ENCODE results near the gene RAP1GAP2.
"Not testable (repeated sequence)": the region's sequence is repeated elsewhere in the genome, so short reads cannot be mapped to it uniquely, and the experiment has no call there.

The RAP1GAP2 gene

DNA sequence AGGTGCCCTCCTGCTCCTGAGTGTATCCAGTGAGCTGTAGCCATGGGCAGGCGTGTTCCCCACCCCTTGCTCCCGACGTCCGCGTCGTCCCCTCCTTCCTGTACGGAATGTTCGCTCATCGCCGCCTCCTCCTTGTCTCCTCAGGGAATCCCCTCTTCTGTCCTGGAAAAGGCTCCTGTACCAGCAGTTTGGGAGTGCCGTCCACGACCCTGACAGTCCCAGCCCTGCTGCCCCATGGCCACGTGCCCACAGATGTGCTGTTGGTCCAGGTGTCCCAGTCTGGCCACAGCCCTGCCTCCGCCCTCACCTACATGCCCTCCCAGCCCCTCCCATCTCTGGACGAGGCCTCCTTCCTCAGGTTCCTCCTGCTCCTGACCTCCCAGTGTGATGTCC, 237.0 kb downstream of the RAP1GAP2 start:
- in situ Hi-C loops (cut with MboI; ENCODE audit: low sequenced_read_pairs), result no loop called here

DNA sequence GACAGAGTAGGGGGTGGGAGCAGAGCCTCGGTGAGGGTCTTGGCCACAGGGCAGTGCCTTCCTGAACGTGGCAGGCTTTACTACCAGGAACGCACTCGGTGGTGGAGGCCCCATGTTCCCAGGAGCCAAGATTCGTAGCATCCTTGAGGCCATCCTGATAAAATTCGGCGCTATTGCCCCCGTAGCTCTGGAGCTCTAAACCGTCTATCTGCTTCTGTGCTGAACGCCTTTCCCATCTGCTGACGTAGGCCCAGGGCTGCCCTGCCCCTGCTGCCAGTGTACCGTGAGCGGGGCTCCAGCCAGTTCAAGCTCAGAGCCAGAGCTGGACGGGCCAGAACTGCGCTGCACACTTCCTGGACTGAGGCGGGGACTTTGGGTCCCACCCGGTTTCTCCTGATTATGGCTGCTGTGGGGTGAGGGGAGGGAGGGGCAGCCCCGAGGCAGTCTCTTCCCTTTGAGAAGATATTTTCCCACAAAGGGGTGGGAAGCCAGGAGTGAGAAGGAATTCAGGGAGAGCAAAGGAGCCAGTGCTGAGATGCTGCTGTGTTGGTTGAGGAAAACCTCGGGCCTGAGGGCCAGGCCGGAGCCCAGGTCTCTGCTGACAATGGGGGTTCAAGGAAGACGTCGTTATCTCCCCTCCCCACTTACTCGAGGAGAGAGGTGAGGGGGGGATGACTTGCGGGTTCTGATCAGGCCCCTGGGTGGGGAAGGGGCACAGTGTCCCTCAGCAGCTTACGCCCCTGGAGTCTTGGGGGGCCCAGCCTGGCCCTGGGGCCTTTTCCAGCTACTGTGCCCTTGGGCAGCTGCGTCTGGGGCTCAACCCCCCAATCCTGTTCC, 237.7 kb downstream of the RAP1GAP2 start:
- in situ Hi-C loops (cut with MboI; ENCODE audit: low sequenced_read_pairs), result no loop called here

- in situ Hi-C loops (cut with MboI; ENCODE audit: low sequenced_read_pairs), result no loop called here
Measured at GRCh38 chr17:3034578-3034920, 238.3 kb downstream of the RAP1GAP2 start.

DNA sequence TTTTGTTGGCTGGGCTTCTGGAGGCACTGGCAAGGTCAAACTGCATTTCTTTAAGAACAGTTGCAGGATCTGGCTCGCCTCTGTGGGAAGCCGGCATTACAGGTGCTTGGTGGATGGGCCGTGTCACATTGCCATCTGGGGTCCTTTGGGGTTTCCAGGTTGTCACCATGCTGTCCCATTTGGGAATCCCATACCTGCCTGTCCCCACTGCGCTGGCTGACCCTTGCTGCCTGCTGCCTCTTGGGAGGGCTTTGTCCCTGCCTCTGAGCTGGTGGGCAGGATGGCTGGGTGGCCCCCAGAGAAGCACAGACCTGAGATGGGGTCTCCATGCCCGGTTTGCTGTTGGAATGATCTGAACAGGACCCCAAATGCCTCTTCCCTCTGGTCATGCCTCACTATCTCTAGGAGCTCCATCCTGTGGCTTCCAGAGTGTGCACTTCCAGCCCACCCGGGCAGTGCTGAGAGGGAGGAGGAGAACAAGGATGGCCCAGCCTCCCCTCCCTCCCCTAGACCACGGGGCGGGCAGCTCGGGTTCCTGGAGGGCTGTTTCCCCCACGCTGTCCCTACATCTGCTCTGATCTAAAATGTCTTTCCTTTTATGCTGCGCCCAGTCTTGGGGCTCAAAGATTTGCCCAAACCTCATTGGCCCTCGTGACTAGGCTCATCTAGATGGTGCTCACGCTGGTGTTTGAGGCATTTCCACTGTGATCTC, 239.2 kb downstream of the RAP1GAP2 start:
- in situ Hi-C loops (cut with MboI; ENCODE audit: low sequenced_read_pairs), result no loop called here

GRCh38 chr17:3035968-3036280, 239.7 kb downstream of the RAP1GAP2 start:
- in situ Hi-C loops (cut with MboI; ENCODE audit: low sequenced_read_pairs), result no loop called here

- in situ Hi-C loops (cut with MboI; ENCODE audit: low sequenced_read_pairs), result no loop called here
Measured at GRCh38 chr17:3036800-3037199, 240.6 kb downstream of the RAP1GAP2 start.

- in situ Hi-C loops (cut with MboI; ENCODE audit: low sequenced_read_pairs), result no loop called here
Measured at GRCh38 chr17:3037259-3037658, 241.0 kb downstream of the RAP1GAP2 start.

DNA sequence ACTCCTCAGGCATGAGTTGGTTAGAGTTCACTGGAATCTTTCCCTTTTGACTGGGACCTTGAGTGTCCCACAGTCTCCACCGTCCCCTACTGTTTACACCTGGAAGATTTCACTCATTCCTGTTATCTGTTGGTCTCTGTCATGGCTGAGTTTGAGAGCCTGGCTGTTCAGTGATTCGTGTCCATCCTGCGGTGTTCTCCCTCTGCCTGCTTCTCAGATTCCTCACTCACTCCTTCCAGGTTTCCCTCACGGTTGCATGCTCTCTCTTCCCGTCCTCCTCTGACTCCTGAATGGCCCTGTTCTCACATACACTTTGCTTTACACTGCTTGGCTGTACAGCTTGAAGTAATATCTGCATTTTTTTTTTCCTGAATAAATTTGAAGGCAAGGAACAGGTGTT, 242.7 kb downstream of the RAP1GAP2 start:
- in situ Hi-C loops (cut with MboI; ENCODE audit: low sequenced_read_pairs), result no loop called here

DNA sequence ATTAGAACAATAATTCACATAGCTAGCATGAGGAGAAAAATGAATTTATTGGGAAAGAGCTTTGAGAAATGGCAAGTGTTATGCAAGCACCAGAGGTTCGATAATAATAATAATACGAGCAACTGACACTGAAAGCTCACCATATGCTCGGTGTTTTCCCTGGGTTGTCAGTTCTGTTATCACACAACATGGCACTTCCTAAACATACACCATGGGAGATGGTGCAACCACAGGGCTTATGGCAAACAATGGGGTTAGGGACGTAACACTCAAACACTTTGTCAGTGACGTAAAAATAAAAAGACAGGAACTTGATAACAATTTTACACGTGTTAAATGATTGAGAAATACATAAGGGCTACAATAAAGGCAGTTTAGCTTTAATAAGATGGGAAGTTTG, 243.5 kb downstream of the RAP1GAP2 start:
- in situ Hi-C loops (cut with MboI; ENCODE audit: low sequenced_read_pairs), result no loop called here

GRCh38 chr17:3040882-3041281, 244.6 kb downstream of the RAP1GAP2 start:
- in situ Hi-C loops (cut with MboI; ENCODE audit: low sequenced_read_pairs), result no loop called here

GRCh38 chr17:3043737-3044365, 247.6 kb downstream of the RAP1GAP2 start:
- in situ Hi-C loops (cut with MboI; ENCODE audit: low sequenced_read_pairs), result no loop called here

- in situ Hi-C loops (cut with MboI; ENCODE audit: low sequenced_read_pairs), result no loop called here
Measured at GRCh38 chr17:3046753-3047152, 250.5 kb downstream of the RAP1GAP2 start.

- in situ Hi-C loops (cut with MboI; ENCODE audit: low sequenced_read_pairs), result no loop called here
Measured at GRCh38 chr17:3048727-3049471, 252.7 kb downstream of the RAP1GAP2 start.

DNA sequence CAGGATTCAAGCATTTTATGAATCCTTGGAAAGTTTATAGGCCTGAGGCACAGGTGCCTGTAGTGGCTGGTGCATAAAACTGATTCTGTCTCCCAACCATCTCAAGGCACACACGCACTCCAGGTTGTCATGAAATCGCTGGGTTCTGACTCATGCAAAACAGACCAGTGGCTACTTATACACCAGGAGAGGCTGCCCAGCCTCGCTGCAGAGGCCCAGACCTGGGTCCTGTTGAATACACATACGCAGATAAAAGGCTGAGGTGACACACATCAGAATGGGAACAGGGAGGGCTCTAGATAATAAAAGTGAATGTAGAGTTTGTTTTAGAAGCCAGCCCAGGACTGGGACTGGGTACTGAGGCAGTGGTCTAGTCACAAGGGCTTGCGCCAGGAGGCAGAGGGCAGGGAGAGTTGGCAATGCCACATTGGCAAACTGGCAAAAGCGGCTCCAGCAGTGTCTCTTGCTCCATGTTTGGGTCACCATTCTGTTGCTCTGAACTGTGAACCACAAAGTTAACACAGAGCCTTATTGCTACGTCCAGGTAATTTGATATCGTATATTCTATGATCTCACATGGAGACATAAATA, 253.6 kb downstream of the RAP1GAP2 start:
- in situ Hi-C loops (cut with MboI; ENCODE audit: low sequenced_read_pairs), result no loop called here

DNA sequence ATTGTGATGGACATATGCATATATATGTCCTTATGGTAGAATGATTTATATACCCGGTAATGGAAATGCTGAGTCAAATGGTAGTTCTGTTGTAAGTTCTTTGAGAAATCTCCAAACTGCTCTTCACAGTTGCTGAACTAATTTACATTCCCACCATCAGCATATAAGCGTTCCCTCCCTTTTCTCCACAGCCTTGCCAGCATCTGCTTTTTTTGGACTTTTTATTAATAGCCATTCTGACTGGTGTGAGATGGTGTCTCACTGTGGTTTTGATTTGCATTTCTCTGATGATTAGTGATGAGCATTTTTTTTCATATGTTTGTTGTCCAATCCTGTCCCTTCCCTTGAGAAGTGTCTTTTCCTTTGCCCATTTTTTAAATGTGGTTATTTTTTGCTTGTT, 258.6 kb downstream of the RAP1GAP2 start:
- in situ Hi-C loops (cut with MboI; ENCODE audit: low sequenced_read_pairs), result not testable (repeated sequence)

GRCh38 chr17:3062824-3063377, 266.7 kb downstream of the RAP1GAP2 start:
- in situ Hi-C loops (cut with MboI; ENCODE audit: low sequenced_read_pairs), result not testable (repeated sequence)

DNA sequence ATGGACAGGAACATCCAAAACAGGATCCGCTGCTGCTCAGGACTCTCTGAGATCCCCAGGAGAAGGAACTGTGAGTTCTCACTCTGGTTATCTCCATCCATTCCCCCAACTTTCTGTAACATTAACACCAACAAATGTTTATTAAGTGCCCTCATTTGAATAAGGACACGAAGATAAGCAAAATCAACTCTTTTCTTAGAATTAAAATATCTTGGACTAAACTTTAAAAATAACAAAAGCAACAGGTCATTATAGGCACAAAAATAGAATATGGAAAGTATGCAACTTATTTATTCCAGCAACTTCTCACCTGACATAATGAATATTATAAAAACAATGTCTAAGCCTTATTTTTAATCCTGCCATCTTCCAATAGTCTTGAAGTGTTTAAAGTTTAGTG, 267.3 kb downstream of the RAP1GAP2 start, which contains the start of gene OR1D5:
OR1D5 (minus strand) TSS at position 101 of the 400 bp plus-strand sequence; CDS start at position 101, 0 bp downstream.
- in situ Hi-C loops (cut with MboI; ENCODE audit: low sequenced_read_pairs), result not testable (repeated sequence)

DNA sequence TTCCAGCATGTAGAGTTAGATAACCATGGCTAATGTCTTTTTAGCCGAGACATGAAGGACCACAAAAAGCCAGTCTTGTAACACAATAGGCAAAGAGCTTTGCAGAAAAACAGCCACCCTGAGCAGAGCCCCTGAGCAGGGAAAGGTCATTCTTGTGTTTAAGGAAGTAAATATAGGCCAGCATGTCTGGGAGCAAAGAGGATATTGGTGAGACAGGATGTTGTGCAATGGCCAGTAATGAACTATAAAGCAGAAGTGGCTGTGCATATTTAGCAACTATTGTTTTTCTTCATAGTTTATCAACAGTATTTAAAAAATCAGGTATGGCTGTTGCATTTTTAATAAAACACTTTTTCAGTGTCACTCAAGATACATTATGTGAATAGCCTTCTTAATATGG, 269.0 kb downstream of the RAP1GAP2 start:
- in situ Hi-C loops (cut with MboI; ENCODE audit: low sequenced_read_pairs), result not testable (repeated sequence)

DNA sequence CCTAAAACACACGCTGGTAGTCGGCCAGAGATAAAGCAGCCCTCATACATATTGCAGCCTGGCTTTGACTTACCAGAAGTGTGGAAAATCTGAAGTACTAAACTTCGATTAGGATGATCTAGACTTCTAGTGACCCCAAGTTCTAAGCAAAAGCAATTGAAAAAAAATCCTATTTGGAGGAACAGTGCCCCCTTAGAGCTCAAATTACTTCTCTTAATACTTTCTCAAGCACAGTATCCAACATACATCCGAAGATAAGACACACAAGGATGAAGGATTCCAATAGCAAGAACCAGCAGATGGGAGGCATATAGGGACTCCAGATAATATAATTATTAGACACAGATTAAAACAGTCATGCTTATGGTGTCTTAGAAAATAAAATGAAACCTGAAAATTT, 277.6 kb downstream of the RAP1GAP2 start:
- in situ Hi-C loops (cut with MboI; ENCODE audit: low sequenced_read_pairs), result not testable (repeated sequence)
